HepG2 (cell line): ENCODE data around the gene PLEKHG2. TPM values are rescaled to one million over a fixed set of nuclear protein-coding genes. Genes with fewer than 3 reads are reported as not detected.

Experiments used
- ARHGAP35 ChIP-seq: sonication (generic); formaldehyde crosslinking; IDR thresholded peaks from 2 replicates; pipeline ENCODE4 v1.9.0; 2022; ENCODE audit warnings: mild to moderate bottlenecking, inconsistent platforms, moderate library complexity, missing genetic modification reagents, borderline replicate concordance
- DPF2 ChIP-seq: sonication (generic); formaldehyde crosslinking; IDR thresholded peaks from 2 replicates; pipeline ENCODE4 v1.4.0; 2020; ENCODE audit warnings: mild to moderate bottlenecking, low read depth, missing genetic modification reagents, borderline replicate concordance
- MAF1 ChIP-seq: sonication (generic); formaldehyde crosslinking; IDR thresholded peaks from 2 replicates; pipeline ENCODE4 v1.5.0; 2020; ENCODE audit warnings: missing genetic modification reagents, borderline replicate concordance
- MTF1 ChIP-seq: sonication (generic); formaldehyde crosslinking; IDR thresholded peaks from 2 replicates; pipeline ENCODE4 v1.5.0; 2020; ENCODE audit warnings: missing genetic modification reagents
- RFX3 ChIP-seq: IDR thresholded peaks from 2 replicates; pipeline ENCODE4 v1.6.1; 2016; ENCODE audit warnings: missing biosample characterization, missing genetic modification reagents
- TARDBP ChIP-seq: sonication (generic); formaldehyde crosslinking; IDR thresholded peaks from 2 replicates; pipeline ENCODE4 v1.8.0; 2022; ENCODE audit warnings: mild to moderate bottlenecking, missing genetic modification reagents
- THAP8 ChIP-seq: sonication (generic); formaldehyde crosslinking; IDR thresholded peaks from 2 replicates; pipeline ENCODE4 v1.5.1; 2020; ENCODE audit warnings: missing genetic modification reagents, mild to moderate bottlenecking, borderline replicate concordance
- ZBTB33 ChIP-seq: sonication (generic); formaldehyde crosslinking; IDR thresholded peaks from 2 replicates; pipeline ENCODE4 v1.4.0; 2020; ENCODE audit warnings: missing genetic modification reagents
- ZBTB39 ChIP-seq: sonication (generic); formaldehyde crosslinking; IDR thresholded peaks from 2 replicates; pipeline ENCODE4 v1.5.0; 2020; ENCODE audit warnings: missing genetic modification reagents
- ZNF318 ChIP-seq: sonication (generic); formaldehyde crosslinking; IDR thresholded peaks from 2 replicates; pipeline ENCODE4 v1.4.0; 2020; ENCODE audit warnings: mild to moderate bottlenecking, missing genetic modification reagents
- ZNF549 ChIP-seq: sonication (generic); formaldehyde crosslinking; IDR thresholded peaks from 2 replicates; pipeline ENCODE4 v1.5.0; 2020; ENCODE audit warnings: missing genetic modification reagents
- ZNF569 ChIP-seq: sonication (generic); formaldehyde crosslinking; IDR thresholded peaks from 2 replicates; pipeline ENCODE4 v1.5.0; 2020; ENCODE audit warnings: mild to moderate bottlenecking, missing genetic modification reagents, moderate library complexity, borderline replicate concordance
- ZNF670 ChIP-seq: sonication (generic); formaldehyde crosslinking; IDR thresholded peaks from 2 replicates; pipeline ENCODE4 v1.8.0; 2022; ENCODE audit warnings: mild to moderate bottlenecking, missing genetic modification reagents, borderline replicate concordance
- ZNF761 ChIP-seq: sonication (generic); formaldehyde crosslinking; conservative IDR thresholded peaks from 2 replicates; pipeline ENCODE4 v1.4.0; 2020; ENCODE audit warnings: mild to moderate bottlenecking, missing genetic modification reagents
- polyA plus RNA-seq, 8 experiments: library from polyadenylated mRNA; depleted of rRNA in 3 of 8; stranded (reverse) in 7 of 8; unstranded in 1 of 8; fragments of >200 nt; fragmentation: Illumina TruSeq in 4 of 8; extraction: Trizol in 4 of 8; gene quantifications; 2 replicates each; pipeline versions ENCODE4 v1.2.1 to v1.2.3, GENCODE V29; 2011 to 2016; ENCODE audit warnings: low read depth in 4 of 8, missing spikeins in 1 of 8, mixed read lengths in 1 of 8; ENCODE audit not compliant: insufficient read depth in 1 of 8
- total RNA-seq, 5 experiments: library from RNA; depleted of rRNA; stranded (reverse); fragments of >200 nt; fragmentation: Illumina TruSeq; extraction: Trizol; gene quantifications; 2 replicates each; pipeline ENCODE4 v1.2.3, GENCODE V29; 2016; ENCODE audit warnings: low read depth in 1 of 5

Gene PLEKHG2
- total and polyA plus RNA-seq, 2 of the 13 experiments (the other 11 are each of a cell fraction or from before 2014, with no cell fraction given): 3.6 to 6.8 TPM

GRCh38 chr19:39435499-39436349, 23.3 kb downstream of the PLEKHG2 start, which contains the start of gene RPS16 (continued):
- TF ChIP-seq ZNF318 (CRISPR knock-in tag) (peak; percentile 88; the same call in 1 of the 2 replicates), DPF2 (no peak), ZBTB33 (CRISPR knock-in tag) (no peak), ARHGAP35 (CRISPR knock-in tag) (peak; percentile 84; the same call in 1 of the 2 replicates), ZNF670 (CRISPR knock-in tag) (0 out of 2 replicates have a peak, but pooled peaks have one; percentile 66), ZNF761 (peak; percentile 94), ZNF569 (CRISPR knock-in tag) (no peak), TARDBP (CRISPR knock-in tag) (peak; percentile 92), RFX3 (CRISPR knock-in tag) (no peak), MAF1 (CRISPR knock-in tag) (peak; percentile 79; the same call in 1 of the 2 replicates), ZNF549 (CRISPR knock-in tag) (no peak), ZBTB39 (CRISPR knock-in tag) (0 out of 2 replicates have a peak, but pooled peaks have one; percentile 62), MTF1 (peak; percentile 75; the same call in 1 of the 2 replicates), THAP8 (CRISPR knock-in tag) (no peak)
